DOHH2 (cell line): ENCODE data around the gene CRIM1.

ENCODE experiments used
- H3F3A ChIP-seq: fragments of 200-600 bp; sonication (generic), shearing (Covaris generic); 2 replicates; pipeline ENCODE4 v1.6.0; 2016; ENCODE audit warnings: antibody characterized with exemption, mild to moderate bottlenecking; ENCODE audit not compliant: control insufficient read depth, insufficient read depth
- H3K27ac ChIP-seq: fragments of 200-600 bp; sonication (generic); 2 replicates; pipeline ENCODE4 v1.5.1; 2014; ENCODE audit warnings: low read depth, mild to moderate bottlenecking, low read length, moderate library complexity
- H3K27me3 ChIP-seq: fragments of 200-600 bp; sonication (generic); 2 replicates; pipeline ENCODE4 v1.6.1; 2014; ENCODE audit warnings: mild to moderate bottlenecking, low read length, mixed read lengths; ENCODE audit not compliant: control insufficient read depth
- H3K36me3 ChIP-seq: fragments of 200-600 bp; sonication (generic); 2 replicates; pipeline ENCODE4 v1.6.1; 2014; ENCODE audit warnings: mild to moderate bottlenecking, low read length, moderate library complexity, mixed read lengths; ENCODE audit not compliant: control insufficient read depth
- H3K4me1 ChIP-seq: fragments of 200-600 bp; sonication (generic); 2 replicates; pipeline ENCODE4 v1.6.1; 2014; ENCODE audit warnings: mild to moderate bottlenecking, low read length, mixed read lengths; ENCODE audit not compliant: control insufficient read depth
- H3K4me2 ChIP-seq: fragments of 200-600 bp; sonication (generic); 2 replicates; pipeline ENCODE4 v1.6.0; 2014; ENCODE audit warnings: mild to moderate bottlenecking, low read length, moderate library complexity
- H3K4me3 ChIP-seq: fragments of 200-600 bp; sonication (generic); 2 replicates; pipeline ENCODE4 v1.5.1; 2014; ENCODE audit warnings: mild to moderate bottlenecking, low read length, mixed read lengths
- H3K79me2 ChIP-seq: fragments of 200-600 bp; sonication (generic); 2 replicates; pipeline ENCODE4 v1.6.1; 2014; ENCODE audit warnings: mild to moderate bottlenecking, low read length, mixed read lengths; ENCODE audit not compliant: control insufficient read depth
- H3K9me2 ChIP-seq: fragments of 200-600 bp; sonication (generic); replicated peaks from 2 replicates; pipeline ENCODE4 v1.6.1; 2014; ENCODE audit warnings: mild to moderate bottlenecking, low read length, mixed read lengths; ENCODE audit not compliant: control insufficient read depth
- H3K9me3 ChIP-seq: fragments of 200-600 bp; sonication (generic); 2 replicates; pipeline ENCODE4 v1.6.1; 2014; ENCODE audit warnings: antibody characterized with exemption, low read length, mixed read lengths; ENCODE audit not compliant: control insufficient read depth, insufficient read depth
- H4K20me1 ChIP-seq: fragments of 200-600 bp; sonication (generic); 2 replicates; pipeline ENCODE4 v1.6.0; 2014; ENCODE audit warnings: low read depth, mild to moderate bottlenecking, antibody characterized with exemption, low read length, moderate library complexity; ENCODE audit not compliant: control insufficient read depth, insufficient read depth
- EZH2phosphoT487 ChIP-seq: fragments of 200-600 bp; sonication (generic); IDR thresholded peaks from 2 replicates; pipeline ENCODE4 v1.6.1; 2017; ENCODE audit warnings: borderline replicate concordance, mild to moderate bottlenecking, antibody characterized with exemption, low read length, moderate library complexity, mixed read lengths
- TF ChIP-seq, protein P1 (sequence below): fragments of 200-600 bp; sonication (generic); IDR thresholded peaks from one replicate; pipeline ENCODE4 v1.5.1; 2014; ENCODE audit warnings: antibody characterized with exemption, mild to moderate bottlenecking, low read depth, low read length; ENCODE audit not compliant: poor library complexity, severe bottlenecking

The CRIM1 gene

DNA sequence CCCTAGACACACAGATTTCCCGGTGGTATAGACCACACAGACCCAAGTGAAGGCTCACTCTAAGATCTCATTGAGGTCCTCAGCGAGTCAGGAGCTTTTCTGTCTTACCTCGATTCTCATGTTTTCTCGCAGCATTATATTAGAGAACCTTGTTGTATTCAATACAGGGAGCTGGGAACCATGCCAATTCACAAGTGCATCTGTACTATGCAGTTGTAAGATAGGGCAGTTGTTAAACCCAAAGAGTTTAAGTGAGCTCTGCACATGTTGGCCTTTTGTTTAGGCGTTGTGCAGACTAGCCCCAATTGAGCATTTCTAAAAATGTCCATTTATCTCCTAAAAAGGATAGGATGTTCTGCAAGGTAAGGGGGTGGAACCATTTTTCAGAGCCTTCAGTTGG, 182.8 kb downstream of the CRIM1 start:
- no peak overlapping the region for H3K4me2 ChIP-seq
- no peaks in the 10 kb centered on the region for H3K9me2 ChIP-seq
- no peaks in the 10 kb centered on the region for H3K79me2 ChIP-seq
- H3K4me1 ChIP-seq: no peaks in the 10 kb centered on the region
- no peak overlapping the region for H3K4me3 ChIP-seq
- no peaks in the 10 kb centered on the region; the same call in 1 of the 2 replicates for H3F3A ChIP-seq
- TF ChIP-seq, protein P1, sequence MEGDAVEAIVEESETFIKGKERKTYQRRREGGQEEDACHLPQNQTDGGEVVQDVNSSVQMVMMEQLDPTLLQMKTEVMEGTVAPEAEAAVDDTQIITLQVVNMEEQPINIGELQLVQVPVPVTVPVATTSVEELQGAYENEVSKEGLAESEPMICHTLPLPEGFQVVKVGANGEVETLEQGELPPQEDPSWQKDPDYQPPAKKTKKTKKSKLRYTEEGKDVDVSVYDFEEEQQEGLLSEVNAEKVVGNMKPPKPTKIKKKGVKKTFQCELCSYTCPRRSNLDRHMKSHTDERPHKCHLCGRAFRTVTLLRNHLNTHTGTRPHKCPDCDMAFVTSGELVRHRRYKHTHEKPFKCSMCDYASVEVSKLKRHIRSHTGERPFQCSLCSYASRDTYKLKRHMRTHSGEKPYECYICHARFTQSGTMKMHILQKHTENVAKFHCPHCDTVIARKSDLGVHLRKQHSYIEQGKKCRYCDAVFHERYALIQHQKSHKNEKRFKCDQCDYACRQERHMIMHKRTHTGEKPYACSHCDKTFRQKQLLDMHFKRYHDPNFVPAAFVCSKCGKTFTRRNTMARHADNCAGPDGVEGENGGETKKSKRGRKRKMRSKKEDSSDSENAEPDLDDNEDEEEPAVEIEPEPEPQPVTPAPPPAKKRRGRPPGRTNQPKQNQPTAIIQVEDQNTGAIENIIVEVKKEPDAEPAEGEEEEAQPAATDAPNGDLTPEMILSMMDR: no peak
- TF ChIP-seq EZH2phosphoT487: no peak
- peaks cover 37% of the 10 kb centered on the region for H3K36me3 ChIP-seq
- H3K9me3 ChIP-seq: peaks cover 2% of the 10 kb centered on the region; the same call in 1 of the 2 replicates
- H3K27me3 ChIP-seq: no peaks in the 10 kb centered on the region
- H3K27ac ChIP-seq: no peak overlapping the region
- H4K20me1 ChIP-seq: no peaks in the 10 kb centered on the region

DNA sequence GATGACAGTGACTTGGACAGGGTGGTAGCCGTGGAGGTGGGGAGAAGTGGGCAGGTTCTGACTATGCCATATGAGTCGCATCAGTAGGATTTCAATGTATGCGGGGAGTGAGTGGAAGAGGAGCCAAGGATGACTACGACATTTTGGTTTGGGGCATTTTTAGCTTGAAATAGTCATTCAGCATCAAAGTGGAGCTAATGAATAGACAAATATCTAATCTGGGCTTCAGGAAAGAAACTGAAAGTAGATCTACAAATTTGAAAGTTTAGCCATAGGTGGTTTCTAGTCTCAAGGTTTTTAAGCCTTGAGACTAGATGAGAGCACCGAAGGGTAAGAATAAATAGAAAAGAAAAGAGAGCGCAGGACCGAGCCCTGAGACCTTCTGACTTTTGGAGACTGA, 184.1 kb downstream of the CRIM1 start:
- no peaks in the 10 kb centered on the region for H3K4me1 ChIP-seq
- H3K4me2 ChIP-seq: no peak overlapping the region
- no peaks in the 10 kb centered on the region for H3K79me2 ChIP-seq
- no peaks in the 10 kb centered on the region for H3K27me3 ChIP-seq
- TF ChIP-seq EZH2phosphoT487: no peak
- TF ChIP-seq, protein P1: no peak
- no peak overlapping the region for H3K4me3 ChIP-seq
- no peaks in the 10 kb centered on the region for H3K9me3 ChIP-seq
- peaks cover 46% of the 10 kb centered on the region for H3K36me3 ChIP-seq
- no peaks in the 10 kb centered on the region for H3K9me2 ChIP-seq
- H3K27ac ChIP-seq: no peak overlapping the region
- H3F3A ChIP-seq: no peaks in the 10 kb centered on the region
- H4K20me1 ChIP-seq: no peaks in the 10 kb centered on the region

DNA sequence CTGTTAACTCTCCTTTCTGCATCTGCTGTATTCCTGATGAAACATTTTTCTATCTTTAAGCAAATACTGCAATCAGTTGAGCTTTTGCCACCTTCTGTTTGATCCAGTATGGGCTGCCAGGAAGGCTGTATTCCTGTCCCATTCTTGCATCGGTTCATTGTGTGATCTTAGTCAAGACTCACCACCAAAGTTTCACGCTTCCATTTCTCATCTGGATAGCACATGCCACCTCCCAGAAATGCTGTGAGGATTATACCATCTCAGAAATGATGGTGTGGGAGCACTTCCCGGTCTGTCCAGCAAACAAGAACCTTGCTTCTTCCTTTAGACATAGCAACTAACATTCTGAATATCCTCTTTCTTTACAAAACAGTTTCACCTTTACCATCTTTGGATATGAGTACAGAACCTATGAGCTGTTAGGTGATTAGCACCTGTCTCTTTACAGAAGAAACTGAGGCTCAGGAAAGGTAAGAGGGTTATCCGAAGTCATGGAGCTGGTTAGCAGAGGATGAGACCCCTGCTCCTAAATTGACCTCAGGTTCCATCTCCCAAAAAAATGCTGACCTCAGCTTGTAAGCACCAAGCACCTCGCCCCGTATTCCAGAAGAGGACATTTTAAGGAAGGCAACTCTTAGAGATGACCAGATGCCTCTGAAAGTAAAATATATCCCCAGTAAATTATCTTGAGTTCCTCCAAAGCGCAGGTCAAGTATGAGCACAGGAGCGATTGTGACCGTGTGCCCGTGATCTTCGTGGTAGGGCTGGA, 185.6 kb downstream of the CRIM1 start:
- Histone ChIP-seq H3K4me1 (no peaks in the 10 kb centered on the region), H3K4me3 (no peak overlapping the region), H4K20me1 (no peaks in the 10 kb centered on the region), H3F3A (no peaks in the 10 kb centered on the region), H3K27me3 (no peaks in the 10 kb centered on the region), H3K9me2 (no peaks in the 10 kb centered on the region), H3K27ac (no peak overlapping the region), H3K4me2 (no peak overlapping the region), H3K36me3 (peaks cover 58% of the 10 kb centered on the region), H3K79me2 (no peaks in the 10 kb centered on the region), H3K9me3 (no peaks in the 10 kb centered on the region)
- TF ChIP-seq, protein P1: no peak
- TF ChIP-seq EZH2phosphoT487: no peak
